NCI-H1417 treated with DMSO at 0.1 percent for 48 hours (cell line): ENCODE measurements around the gene NGEF.

Source experiments
- DNase-seq: peaks from one replicate; lab custom pipeline; 2025; lab: John Stamatoyannopoulos, UW

Gene NGEF

GRCh38 chr2:232970051-232970450 lies 43.0 kb downstream of the NGEF start:
- no peak for DNase-seq

GRCh38 chr2:232967474-232967873 lies 45.6 kb downstream of the NGEF start:
- no peak for DNase-seq

GRCh38 chr2:232966122-232966521 lies 46.9 kb downstream of the NGEF start:
- no peak for DNase-seq

- DNase-seq, result no peak
Observed at GRCh38 chr2:232963913-232964312, 49.1 kb downstream of the NGEF start.

- no peak for DNase-seq
Observed at GRCh38 chr2:232960862-232961261, 52.2 kb downstream of the NGEF start.

GRCh38 chr2:232959139-232959538 lies 53.9 kb downstream of the NGEF start:
- no peak for DNase-seq

GRCh38 chr2:232957657-232958090 lies 55.4 kb downstream of the NGEF start:
- DNase-seq, result no peak

- DNase-seq, result no peak
Observed at GRCh38 chr2:232955856-232956255, 57.2 kb downstream of the NGEF start.

GRCh38 chr2:232954691-232955090 lies 58.4 kb downstream of the NGEF start:
- DNase-seq, result no peak

GRCh38 chr2:232951891-232952290 lies 61.2 kb downstream of the NGEF start:
- DNase-seq, result no peak

- DNase-seq, result no peak
Observed at GRCh38 chr2:232951181-232951580, 61.9 kb downstream of the NGEF start.

- DNase-seq, result no peak
Observed at GRCh38 chr2:232950751-232951150, 62.3 kb downstream of the NGEF start.

GRCh38 chr2:232949016-232949415 lies 64.0 kb downstream of the NGEF start:
- no peak for DNase-seq

GRCh38 chr2:232942831-232943230 lies 70.2 kb downstream of the NGEF start:
- DNase-seq, result no peak

GRCh38 chr2:232941912-232942594 lies 71.0 kb downstream of the NGEF start:
- DNase-seq, result no peak

GRCh38 chr2:232941400-232941799 lies 71.7 kb downstream of the NGEF start:
- DNase-seq, result no peak

- DNase-seq, result no peak
Observed at GRCh38 chr2:232940724-232941123, 72.3 kb downstream of the NGEF start.

GRCh38 chr2:232937278-232937906 lies 75.7 kb downstream of the NGEF start:
- no peak for DNase-seq

GRCh38 chr2:232931636-232932035 lies 81.4 kb downstream of the NGEF start:
- DNase-seq, result no peak

GRCh38 chr2:232930059-232930400 lies 83.0 kb downstream of the NGEF start:
- no peak for DNase-seq

- no peak for DNase-seq
Observed at GRCh38 chr2:232929303-232930058, 83.6 kb downstream of the NGEF start.

- DNase-seq, result no peak
Observed at GRCh38 chr2:232928551-232929302, 84.3 kb downstream of the NGEF start.
